Measurements from ENCODE around the gene SLC27A2.

The SLC27A2 gene

GRCh38 chr15:50229336-50229735 lies 47.3 kb downstream of the SLC27A2 start:
- in situ Hi-C loops (cut with MboI; ENCODE audit: low sequenced_read_pairs, unreplicated experiment), result no loop called here
- TF ChIP-seq CTCF (IDR thresholded peaks at IDR 0.05; ENCODE audit: borderline replicate concordance, control extremely low read depth, extremely low read depth, insufficient read depth, missing control alignments), result no peak
- DNase-seq (ENCODE audit: low spot score), result no peak

GRCh38 chr15:50231761-50232160 lies 49.8 kb downstream of the SLC27A2 start:
- TF ChIP-seq CTCF (IDR thresholded peaks at IDR 0.05; ENCODE audit: borderline replicate concordance, control extremely low read depth, extremely low read depth, insufficient read depth, missing control alignments), result no peak
- in situ Hi-C loops (cut with MboI; ENCODE audit: low sequenced_read_pairs, unreplicated experiment), result no loop called here
- no peak for DNase-seq (ENCODE audit: low spot score)

GRCh38 chr15:50232791-50233190 lies 50.8 kb downstream of the SLC27A2 start:
- in situ Hi-C loops (cut with MboI; ENCODE audit: low sequenced_read_pairs, unreplicated experiment), result no loop called here
- TF ChIP-seq CTCF (IDR thresholded peaks at IDR 0.05; ENCODE audit: borderline replicate concordance, control extremely low read depth, extremely low read depth, insufficient read depth, missing control alignments), result no peak
- no peak for DNase-seq (ENCODE audit: low spot score)

GRCh38 chr15:50233192-50233736 lies 51.3 kb downstream of the SLC27A2 start:
- no peak for TF ChIP-seq CTCF (IDR thresholded peaks at IDR 0.05; ENCODE audit: borderline replicate concordance, control extremely low read depth, extremely low read depth, insufficient read depth, missing control alignments)
- in situ Hi-C loops (cut with MboI; ENCODE audit: low sequenced_read_pairs, unreplicated experiment), result no loop called here
- DNase-seq (ENCODE audit: low spot score), result no peak

- TF ChIP-seq CTCF (IDR thresholded peaks at IDR 0.05; ENCODE audit: borderline replicate concordance, control extremely low read depth, extremely low read depth, insufficient read depth, missing control alignments), result no peak
- DNase-seq (ENCODE audit: low spot score), result no peak
- in situ Hi-C loops (cut with MboI; ENCODE audit: low sequenced_read_pairs, unreplicated experiment), result no loop called here
Measured at GRCh38 chr15:50234764-50235163, 52.8 kb downstream of the SLC27A2 start.

- DNase-seq (ENCODE audit: low spot score), result no peak
- in situ Hi-C loops (cut with MboI; ENCODE audit: low sequenced_read_pairs, unreplicated experiment), result no loop called here
Measured at GRCh38 chr15:50235794-50236193, 53.8 kb downstream of the SLC27A2 start.

More at GRCh38 chr15:50235794-50236193, 53.8 kb downstream of the SLC27A2 start:
- no peak for TF ChIP-seq CTCF (IDR thresholded peaks at IDR 0.05; ENCODE audit: borderline replicate concordance, control extremely low read depth, extremely low read depth, insufficient read depth, missing control alignments)

Measured in GM13976 (cell line).